Naive thymus-derived CD8-positive, alpha-beta T cell (primary cell): Measurements from ENCODE around the gene CLCN7. TPM values are rescaled to one million over a fixed set of nuclear protein-coding genes. Genes with fewer than 3 reads are reported as not detected.

Experiments used
- ATAC-seq, 2 donors: fragments of 150-1000 bp; cut with Tn5 transposase in 1 of 2; sonication (Bioruptor Pico), chemical (Tn5 transposase) in 1 of 2; 1 replicate in 1 of 2; 2 replicates in 1 of 2; pipeline ENCODE4 v1.10.0; 2021; ENCODE audit warnings: mild to moderate bottlenecking in 2 of 2, moderate library complexity in 2 of 2
- POLR2A ChIA-PET: fragments of 350-600 bp; sonication (Branson Sonifier 250); formaldehyde crosslinking; loops from one replicate; lab custom pipeline; 2021; ENCODE audit warnings: antibody characterized with exemption; lab: Charles Lee
- DNase-seq, 10 donors: peaks; one replicate each; pipeline versions ENCODE4 v3.0.0 to v3.0.0-alpha.2; 2020 to 2022
- H3K27ac Mint-ChIP-seq, 10 donors: one replicate each; pipeline ENCODE4 v1.8.0; 2020 to 2022; ENCODE audit warnings: mild to moderate bottlenecking in 10 of 10, mixed read lengths in 10 of 10, moderate library complexity in 4 of 10, inconsistent platforms in 1 of 10
- H3K27me3 Mint-ChIP-seq, 5 donors: one replicate each; pipeline ENCODE4 v1.8.0; 2021 to 2022; ENCODE audit warnings: mixed read lengths in 5 of 5
- H3K36me3 Mint-ChIP-seq, 3 donors: one replicate each; pipeline ENCODE4 v1.8.0; 2020 to 2022; ENCODE audit warnings: mixed read lengths in 3 of 3, mild to moderate bottlenecking in 2 of 3, inconsistent platforms in 1 of 3
- H3K4me1 Mint-ChIP-seq, 4 donors: one replicate each; pipeline ENCODE4 v1.8.0; 2021 to 2022; ENCODE audit warnings: mixed read lengths in 4 of 4
- H3K4me3 Mint-ChIP-seq, 10 donors: one replicate each; pipeline ENCODE4 v1.8.0; 2020 to 2022; ENCODE audit warnings: mild to moderate bottlenecking in 10 of 10, mixed read lengths in 10 of 10, moderate library complexity in 6 of 10, inconsistent platforms in 1 of 10
- H3K9me3 Mint-ChIP-seq, 9 donors: one replicate each; pipeline ENCODE4 v1.8.0; 2020 to 2022; ENCODE audit warnings: mixed read lengths in 9 of 9, mild to moderate bottlenecking in 3 of 9, inconsistent platforms in 1 of 9, moderate library complexity in 1 of 9
- polyA plus RNA-seq, 3 donors: library from polyadenylated mRNA; unstranded; fragments of 300-500 nt; fragmentation: Illumina TruSeq; gene quantifications; one replicate each; pipeline ENCODE4 v1.2.3, GENCODE V29; 2021
- total RNA-seq, 8 experiments: library from RNA in 2 of 8; stranded (reverse) in 2 of 8; gene quantifications; one replicate each; pipeline ENCODE4 v1.2.3 and lab custom pipeline; 2021 to 2026

CLCN7 gene
- total and polyA plus RNA-seq, 5 experiments from 2014 or later = 18.7 to 116 (median 34.7) TPM

DNA sequence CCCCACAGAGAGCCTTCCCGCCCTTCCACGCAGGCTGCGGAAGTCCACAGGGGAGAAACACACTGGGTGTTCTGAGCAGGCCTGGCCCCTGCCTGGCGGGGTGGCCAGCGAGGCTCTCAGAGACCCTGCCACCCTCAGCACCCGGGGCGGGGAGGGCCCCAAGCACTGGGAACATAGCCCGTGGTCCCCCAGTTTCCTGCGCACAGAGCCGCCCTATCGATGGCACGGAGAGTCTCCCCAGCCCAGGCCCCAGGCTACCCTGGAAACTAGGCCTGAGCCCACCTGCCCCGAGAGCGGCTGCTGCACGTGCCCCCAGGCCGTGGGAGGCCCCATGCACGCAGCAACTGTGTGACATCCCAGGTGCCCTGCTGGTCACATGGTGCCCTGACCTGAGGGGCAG is 20.3 kb downstream of the CLCN7 start:
- Mint-ChIP-seq H3K27ac (no peak overlapping the region), H3K4me1 (peaks cover 0 to 7% (median under 1%) of the 10 kb centered on the region in 4 donors), H3K9me3 (no peaks in the 10 kb centered on the region), H3K36me3 (peaks cover 0 to 37% (median 4%) of the 10 kb centered on the region in 3 donors), H3K27me3 (no peaks in the 10 kb centered on the region), H3K4me3 (no peak overlapping the region)
- DNase-seq (no peak), ATAC-seq (no peak)
- POLR2A ChIA-PET = interaction anchor here (0.7 to 1.3 kb wide), 2 partner anchors 16 to 21 kb away, joined by 3 to 4 read pairs; partner anchors contain the start of gene CLCN7

DNA sequence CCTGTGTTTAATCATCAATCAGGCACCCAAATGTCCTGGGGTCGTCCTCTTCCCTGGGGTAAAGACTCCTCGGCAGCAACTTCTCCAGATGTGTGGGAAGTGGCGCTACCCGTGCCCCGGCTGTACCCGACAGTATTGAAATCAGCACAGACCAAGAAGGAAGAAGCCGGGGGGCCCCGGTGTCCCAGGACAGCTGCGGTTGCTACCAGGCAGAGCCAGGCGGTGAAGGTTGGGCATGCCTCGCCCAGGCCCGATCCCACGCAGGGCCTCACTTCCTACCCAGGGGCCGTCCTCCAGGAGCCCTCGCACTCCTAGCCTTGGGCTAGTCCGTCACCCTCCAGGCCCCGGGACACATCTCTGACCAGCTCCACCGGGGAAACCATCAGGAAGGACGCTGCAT is 21.5 kb downstream of the CLCN7 start:
- POLR2A ChIA-PET = no interaction called here
- no peak for ATAC-seq
- Mint-ChIP-seq H3K27me3 (no peaks in the 10 kb centered on the region), H3K4me3 (no peak overlapping the region), H3K9me3 (no peaks in the 10 kb centered on the region), H3K27ac (no peak overlapping the region), H3K36me3 (peaks cover 0 to 31% (median 4%) of the 10 kb centered on the region in 3 donors), H3K4me1 (peaks cover 0 to 2% (median 0%) of the 10 kb centered on the region in 4 donors)
- DNase-seq = no peak

- Mint-ChIP-seq H3K27me3 (no peaks in the 10 kb centered on the region), H3K4me3 (no peak overlapping the region), H3K4me1 (peaks cover 0 to 2% (median 0%) of the 10 kb centered on the region in 4 donors), H3K27ac (no peak overlapping the region), H3K9me3 (no peaks in the 10 kb centered on the region), H3K36me3 (peaks cover 0 to 30% (median 4%) of the 10 kb centered on the region in 3 donors)
- ATAC-seq = no peak
- no peak for DNase-seq
- POLR2A ChIA-PET = no interaction called here
These were observed 22.3 kb downstream of the CLCN7 start for GRCh38 chr16:1452530-1452929.

DNA sequence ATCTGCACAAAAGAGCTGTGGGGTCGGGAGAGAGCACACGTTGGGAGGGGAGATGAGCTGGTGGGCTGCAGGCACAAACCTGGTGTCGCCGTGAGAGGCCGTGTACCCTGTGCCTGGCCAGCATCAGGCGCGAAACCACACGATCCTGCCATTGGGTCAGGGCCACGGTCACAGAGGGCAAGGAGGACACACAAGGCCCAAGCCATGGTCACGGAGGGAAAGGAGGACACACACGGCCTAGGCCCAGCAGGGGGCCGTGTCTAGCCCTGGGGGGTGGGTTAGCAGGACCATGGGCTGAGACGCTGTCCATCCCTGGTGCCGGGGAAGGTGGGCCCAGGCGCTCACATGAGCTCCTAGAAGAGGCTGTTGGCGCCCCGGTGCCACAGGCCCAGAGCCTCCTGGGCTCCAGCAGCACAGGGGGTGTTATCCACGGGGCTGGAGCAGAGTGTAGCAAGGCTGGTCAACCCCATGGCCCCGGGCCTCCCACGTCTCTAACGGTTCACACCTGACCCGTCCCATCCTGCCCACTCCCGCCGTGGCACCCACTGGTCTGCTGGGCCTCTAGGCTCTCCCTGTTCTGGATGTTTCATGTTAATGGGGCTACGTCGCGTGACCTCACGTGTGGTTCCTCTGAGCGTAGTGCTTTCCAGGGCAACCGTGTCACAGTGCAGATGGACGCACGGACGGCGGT is 23.0 kb downstream of the CLCN7 start:
- peaks cover 0 to 29% (median 4%) of the 10 kb centered on the region in 3 donors for H3K36me3 Mint-ChIP-seq
- ATAC-seq (no peak), DNase-seq (no peak)
- H3K4me1 Mint-ChIP-seq = peaks cover 0 to 2% (median 0%) of the 10 kb centered on the region in 4 donors
- H3K4me3 Mint-ChIP-seq = peak overlapping the region in 2 of 10 donors; percentile 7 to 67
- H3K27ac Mint-ChIP-seq = peak overlapping the region in 2 of 10 donors; percentile 56 to 81
- H3K27me3 Mint-ChIP-seq = no peaks in the 10 kb centered on the region
- H3K9me3 Mint-ChIP-seq = no peaks in the 10 kb centered on the region
- POLR2A ChIA-PET = no interaction called here

DNA sequence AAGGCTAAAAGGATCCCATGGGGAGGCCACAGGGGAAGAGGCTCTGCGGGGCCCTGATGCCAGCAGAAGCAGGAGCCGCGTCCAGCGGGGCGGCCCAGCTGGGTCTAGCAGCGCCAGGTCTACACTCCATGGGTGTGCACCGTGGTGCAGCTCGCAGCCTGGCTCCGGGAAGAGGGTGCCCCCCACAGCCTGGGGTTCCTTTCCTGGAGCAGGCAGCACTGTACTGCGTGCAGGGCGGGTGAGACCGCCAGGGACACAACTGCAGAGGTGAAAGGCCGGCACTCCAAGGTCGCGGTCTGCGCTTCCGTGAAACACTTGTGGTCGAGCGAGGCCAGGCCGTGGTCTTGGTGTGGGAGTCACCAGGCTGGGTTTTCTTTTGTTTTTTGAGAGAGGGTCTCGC is 24.0 kb downstream of the CLCN7 start:
- Mint-ChIP-seq H3K27ac (no peak overlapping the region), H3K36me3 (peaks cover 0 to 24% (median 8%) of the 10 kb centered on the region in 3 donors), H3K27me3 (no peaks in the 10 kb centered on the region), H3K9me3 (no peaks in the 10 kb centered on the region), H3K4me1 (peaks cover 0 to 2% (median 0%) of the 10 kb centered on the region in 4 donors), H3K4me3 (no peak overlapping the region)
- DNase-seq (no peak), ATAC-seq (no peak)
- POLR2A ChIA-PET = interaction anchor here (0.6 kb wide), 1 partner anchor 25 kb away, joined by 4 read pairs; no protein-coding TSS in a partner anchor

GRCh38 chr16:1450218-1450617 is 24.6 kb downstream of the CLCN7 start:
- H3K4me3 Mint-ChIP-seq = no peak overlapping the region
- peaks cover 0 to 24% (median 8%) of the 10 kb centered on the region in 3 donors for H3K36me3 Mint-ChIP-seq
- H3K27ac Mint-ChIP-seq = peak overlapping the region in 1 of 10 donors; percentile 40
- no peaks in the 10 kb centered on the region for H3K27me3 Mint-ChIP-seq
- POLR2A ChIA-PET = interaction anchor here (0.6 kb wide), 2 partner anchors 22 to 53 kb away, joined by 3 to 4 read pairs; no protein-coding TSS in a partner anchor
- peaks cover 0 to 2% (median 0%) of the 10 kb centered on the region in 4 donors for H3K4me1 Mint-ChIP-seq
- ATAC-seq (no peak), DNase-seq (no peak)
- no peaks in the 10 kb centered on the region for H3K9me3 Mint-ChIP-seq

GRCh38 chr16:1449201-1449788 is 25.5 kb downstream of the CLCN7 start:
- Mint-ChIP-seq H3K27me3 (no peaks in the 10 kb centered on the region), H3K4me3 (no peak overlapping the region), H3K9me3 (no peaks in the 10 kb centered on the region), H3K36me3 (peaks cover 0 to 24% (median 8%) of the 10 kb centered on the region in 3 donors), H3K4me1 (peaks cover 0 to 2% (median 0%) of the 10 kb centered on the region in 4 donors), H3K27ac (no peak overlapping the region)
- DNase-seq (no peak), ATAC-seq (no peak)
- POLR2A ChIA-PET = no interaction called here

DNA sequence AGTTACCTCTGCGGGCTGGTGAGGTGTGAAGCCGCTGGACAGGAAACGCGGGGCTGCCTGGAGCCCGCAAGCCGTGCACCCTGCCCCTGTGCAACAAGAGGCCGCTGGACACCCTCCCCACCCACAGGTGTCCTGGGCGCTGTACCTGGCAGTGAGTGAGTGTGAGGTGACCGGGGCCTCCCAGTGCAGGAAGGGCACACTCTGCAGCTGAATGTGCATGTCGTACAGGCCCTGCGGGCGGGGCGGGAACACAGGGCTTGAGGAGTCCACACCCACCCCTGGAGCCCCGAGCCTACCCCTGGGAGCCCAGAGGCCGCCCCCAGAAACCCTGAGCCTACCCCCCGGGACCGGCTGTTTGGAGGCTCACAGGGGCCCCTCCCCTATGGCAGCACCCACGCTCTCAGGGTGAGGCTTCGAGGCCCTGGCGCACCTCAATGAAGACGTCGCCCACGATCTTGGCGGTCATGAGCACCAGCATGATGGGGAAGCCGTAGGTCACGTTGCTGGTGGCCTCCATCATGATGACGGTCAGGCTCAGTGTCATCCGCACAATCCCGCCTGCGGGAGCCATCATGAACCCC is 26.2 kb downstream of the CLCN7 start:
- no peak for DNase-seq
- H3K27ac Mint-ChIP-seq = no peak overlapping the region
- POLR2A ChIA-PET = no interaction called here
- H3K4me1 Mint-ChIP-seq = peaks cover 0 to 2% (median 0%) of the 10 kb centered on the region in 4 donors
- no peaks in the 10 kb centered on the region for H3K27me3 Mint-ChIP-seq
- no peaks in the 10 kb centered on the region for H3K9me3 Mint-ChIP-seq
- H3K36me3 Mint-ChIP-seq = peaks cover 0 to 22% (median 8%) of the 10 kb centered on the region in 3 donors
- H3K4me3 Mint-ChIP-seq = no peak overlapping the region
- ATAC-seq = no peak

DNA sequence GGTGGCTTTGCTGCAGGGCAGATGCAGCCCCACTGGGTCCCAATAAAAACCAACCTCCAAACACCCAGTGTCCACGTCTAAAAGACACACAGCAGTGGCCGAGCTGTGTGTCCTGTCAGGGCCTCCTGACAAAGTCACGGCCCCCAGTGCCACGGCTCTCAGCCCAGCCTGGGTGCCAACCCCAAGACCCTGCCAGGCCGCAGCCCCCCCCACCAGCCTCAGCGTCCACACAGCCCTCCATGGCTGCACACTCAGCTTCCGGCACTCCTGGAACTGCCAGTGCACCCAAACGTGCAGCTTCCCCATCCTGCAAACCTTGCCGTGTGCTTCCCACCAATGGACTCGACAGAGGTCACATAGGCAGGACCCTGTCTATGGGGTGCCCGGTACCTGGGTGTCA is 26.9 kb downstream of the CLCN7 start:
- H3K27me3 Mint-ChIP-seq = no peaks in the 10 kb centered on the region
- H3K9me3 Mint-ChIP-seq = no peaks in the 10 kb centered on the region
- POLR2A ChIA-PET = no interaction called here
- peaks cover 0 to 2% (median 0%) of the 10 kb centered on the region in 4 donors for H3K4me1 Mint-ChIP-seq
- H3K27ac Mint-ChIP-seq = no peak overlapping the region
- peaks cover 0 to 15% (median 8%) of the 10 kb centered on the region in 3 donors for H3K36me3 Mint-ChIP-seq
- ATAC-seq (no peak), DNase-seq (no peak)
- H3K4me3 Mint-ChIP-seq = no peak overlapping the region

- Mint-ChIP-seq H3K4me3 (no peak overlapping the region), H3K27ac (no peak overlapping the region), H3K4me1 (no peaks in the 10 kb centered on the region), H3K27me3 (no peaks in the 10 kb centered on the region), H3K36me3 (peaks cover 0 to 6% (median 6%) of the 10 kb centered on the region in 3 donors), H3K9me3 (no peaks in the 10 kb centered on the region)
- DNase-seq (no peak), ATAC-seq (no peak)
- POLR2A ChIA-PET = interaction anchor here (1.3 kb wide), 1 partner anchor 26 kb away, joined by 3 read pairs; the partner anchor contains the start of gene UQCC4
These were observed 28.3 kb downstream of the CLCN7 start for GRCh38 chr16:1446296-1447080.

- no peak for ATAC-seq
- no peaks in the 10 kb centered on the region for H3K9me3 Mint-ChIP-seq
- no peak for DNase-seq
- no peak overlapping the region for H3K27ac Mint-ChIP-seq
- POLR2A ChIA-PET = interaction anchor here (1.3 kb wide), 1 partner anchor 25 kb away, joined by 3 read pairs; the partner anchor contains the start of gene UQCC4
- no peaks in the 10 kb centered on the region for H3K4me1 Mint-ChIP-seq
- no peaks in the 10 kb centered on the region for H3K27me3 Mint-ChIP-seq
- no peak overlapping the region for H3K4me3 Mint-ChIP-seq
- peaks cover 0 to 4% (median 3%) of the 10 kb centered on the region in 3 donors for H3K36me3 Mint-ChIP-seq
These were observed 29.2 kb downstream of the CLCN7 start for GRCh38 chr16:1445518-1446203.
